Prostate gland (tissue), 2 donors: ENCODE measurements around the gene PTPN7.

Source experiments
- POLR2A ChIP-seq: fragments of 450-650 bp; IDR thresholded peaks from one replicate; pipeline ENCODE4 v1.6.1; 2016; ENCODE audit warnings: antibody characterized with exemption, mild to moderate bottlenecking
- TF ChIP-seq, protein P1 (sequence below), 4 experiments: fragments of 200-600 bp in 2 of 4; fragments of 450-650 bp in 2 of 4; sonication (generic) in 2 of 4; IDR thresholded peaks; 1 replicate in 3 of 4; 2 replicates in 1 of 4; pipeline ENCODE4 v1.5.1; 2016 to 2019; ENCODE audit warnings: antibody characterized with exemption in 4 of 4, mild to moderate bottlenecking in 2 of 4, moderate library complexity in 2 of 4

DNA sequence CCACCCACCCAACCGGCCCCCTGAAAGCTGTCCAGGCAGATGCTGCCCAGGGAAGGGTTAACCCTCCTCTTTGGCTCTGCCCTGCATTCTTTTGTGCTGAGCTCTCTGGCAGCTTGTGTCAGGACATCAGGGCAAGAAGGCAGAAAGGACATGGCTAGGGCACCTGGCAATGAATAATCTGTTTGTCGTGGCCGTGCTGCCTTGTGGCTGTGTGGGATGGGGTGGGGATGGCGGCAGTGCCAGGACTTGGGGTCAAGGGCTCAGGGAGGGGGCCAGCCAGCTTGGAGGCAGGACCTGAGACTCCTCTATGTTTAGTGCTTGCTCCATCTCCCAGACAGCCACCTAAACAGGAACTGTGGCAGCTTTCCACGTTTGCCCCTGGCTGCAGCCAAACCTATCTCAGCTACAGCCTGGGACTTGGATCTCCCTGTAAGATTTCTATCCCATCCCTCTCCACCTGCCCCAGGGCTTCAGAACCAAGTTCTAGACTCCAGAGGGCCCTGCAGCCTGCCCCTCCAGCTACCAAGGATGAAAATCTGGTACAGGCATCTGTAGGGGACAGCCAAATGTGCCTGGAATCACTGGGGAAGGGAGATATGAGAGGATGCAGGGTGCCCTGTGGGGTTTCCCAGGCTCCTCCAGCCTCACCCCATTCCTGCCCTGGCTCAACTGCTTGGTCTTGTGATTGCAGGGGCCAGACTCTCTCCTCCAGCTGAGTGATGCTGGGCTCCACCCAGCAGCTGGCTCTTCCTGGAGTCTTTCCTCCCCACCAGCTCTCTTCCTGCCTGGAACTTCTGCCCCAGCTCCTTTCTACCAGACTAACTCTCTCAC is 47.3 kb downstream of the PTPN7 start:
- TF ChIP-seq, protein P1, sequence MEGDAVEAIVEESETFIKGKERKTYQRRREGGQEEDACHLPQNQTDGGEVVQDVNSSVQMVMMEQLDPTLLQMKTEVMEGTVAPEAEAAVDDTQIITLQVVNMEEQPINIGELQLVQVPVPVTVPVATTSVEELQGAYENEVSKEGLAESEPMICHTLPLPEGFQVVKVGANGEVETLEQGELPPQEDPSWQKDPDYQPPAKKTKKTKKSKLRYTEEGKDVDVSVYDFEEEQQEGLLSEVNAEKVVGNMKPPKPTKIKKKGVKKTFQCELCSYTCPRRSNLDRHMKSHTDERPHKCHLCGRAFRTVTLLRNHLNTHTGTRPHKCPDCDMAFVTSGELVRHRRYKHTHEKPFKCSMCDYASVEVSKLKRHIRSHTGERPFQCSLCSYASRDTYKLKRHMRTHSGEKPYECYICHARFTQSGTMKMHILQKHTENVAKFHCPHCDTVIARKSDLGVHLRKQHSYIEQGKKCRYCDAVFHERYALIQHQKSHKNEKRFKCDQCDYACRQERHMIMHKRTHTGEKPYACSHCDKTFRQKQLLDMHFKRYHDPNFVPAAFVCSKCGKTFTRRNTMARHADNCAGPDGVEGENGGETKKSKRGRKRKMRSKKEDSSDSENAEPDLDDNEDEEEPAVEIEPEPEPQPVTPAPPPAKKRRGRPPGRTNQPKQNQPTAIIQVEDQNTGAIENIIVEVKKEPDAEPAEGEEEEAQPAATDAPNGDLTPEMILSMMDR (IDR thresholded peaks at IDR 0.05): no peak
- TF ChIP-seq POLR2A: no peak
